Activated T-helper 9 cell treated with anti-CD3 and anti-CD28 coated beads, Interleukin-2, amount 50 U/mL, for 16 hours (primary cell): ENCODE results near the gene ASTN2.
"Not testable (repeated sequence)": the region's sequence is repeated elsewhere in the genome, so short reads cannot be mapped to it uniquely, and the experiment has no call there.

ENCODE experiments used
- DNase-seq: peaks from one replicate; pipeline ENCODE4 v3.0.0-alpha.2; 2020; ENCODE audit warnings: low read depth

Gene ASTN2

DNA sequence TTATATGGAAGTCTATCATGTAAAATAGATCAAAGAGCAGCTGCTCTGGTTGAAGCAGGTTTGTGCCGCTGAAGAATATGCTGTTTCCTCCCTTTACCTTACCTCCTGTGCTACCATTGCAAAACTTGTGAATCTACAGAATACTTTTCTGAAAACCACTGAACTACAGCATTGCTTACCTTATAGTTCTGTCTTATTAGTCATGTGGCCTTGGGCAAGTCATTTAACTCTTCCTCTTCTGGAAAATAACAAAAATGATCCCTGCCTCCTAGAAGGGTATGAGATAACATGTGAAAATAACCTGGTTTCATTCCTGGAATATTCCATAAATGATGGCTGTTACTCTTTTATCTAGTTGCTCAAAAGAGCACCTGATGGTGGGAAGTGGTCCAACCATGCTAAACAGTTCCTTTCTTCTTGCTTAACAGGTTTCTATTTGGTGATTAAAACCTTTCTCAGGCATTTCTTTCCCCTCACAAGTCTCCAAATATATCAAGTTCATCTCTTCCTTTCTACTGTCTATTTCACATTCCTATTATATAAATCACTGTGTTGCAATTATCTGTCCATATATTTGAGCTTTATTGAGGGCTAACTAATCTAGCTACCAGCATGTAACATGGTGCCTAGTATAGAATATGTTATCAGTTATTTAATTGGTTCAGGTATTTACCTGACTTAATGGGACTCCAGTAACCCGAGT lies 712.8 kb downstream of the ASTN2 start:
- no peak for DNase-seq

DNA sequence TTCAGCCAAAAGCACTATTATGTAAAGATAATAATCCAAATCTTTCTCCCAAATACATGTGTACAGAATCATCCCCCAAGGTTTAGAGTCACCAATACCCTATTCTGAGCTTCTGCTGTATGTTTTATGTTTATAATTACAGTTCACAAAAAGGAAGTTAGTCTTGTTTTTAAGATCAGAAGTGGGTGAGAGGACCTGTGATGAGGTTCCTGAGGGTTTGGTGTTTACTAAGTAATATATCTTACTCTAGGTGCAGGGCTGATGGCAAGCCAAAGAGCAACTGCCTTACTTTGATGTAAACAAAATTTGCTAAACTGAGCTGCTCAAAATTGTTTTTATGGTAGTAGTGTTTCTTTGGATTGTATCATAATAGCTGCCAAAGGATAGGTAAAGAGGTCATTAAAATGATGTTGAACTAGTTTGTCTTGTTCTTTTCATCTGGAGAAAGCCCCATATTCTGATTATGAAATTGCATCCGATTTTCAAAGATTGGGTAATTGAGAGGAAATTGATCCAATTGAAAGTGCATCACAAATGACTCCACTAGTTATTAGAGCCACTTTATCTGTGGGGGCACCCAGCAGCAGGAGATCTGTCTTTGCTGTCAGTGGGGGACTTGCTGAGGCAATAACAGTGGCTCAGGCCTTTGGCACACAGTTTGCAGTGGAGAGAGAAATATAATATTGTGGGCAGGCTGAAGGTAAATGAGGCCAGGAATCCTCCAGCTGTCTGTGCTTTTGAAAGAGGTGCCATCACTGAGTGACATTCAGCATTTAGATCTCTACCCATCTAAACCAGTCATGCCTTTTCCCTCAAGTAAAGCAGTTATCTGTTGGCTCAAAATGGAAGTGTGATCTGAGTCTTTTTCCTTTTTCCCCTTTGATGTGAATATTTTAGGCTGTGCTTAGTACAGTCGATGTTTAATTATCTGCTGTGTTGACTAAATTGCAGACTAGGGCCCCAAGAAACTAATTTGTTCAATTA lies 713.7 kb downstream of the ASTN2 start:
- DNase-seq: no peak

DNA sequence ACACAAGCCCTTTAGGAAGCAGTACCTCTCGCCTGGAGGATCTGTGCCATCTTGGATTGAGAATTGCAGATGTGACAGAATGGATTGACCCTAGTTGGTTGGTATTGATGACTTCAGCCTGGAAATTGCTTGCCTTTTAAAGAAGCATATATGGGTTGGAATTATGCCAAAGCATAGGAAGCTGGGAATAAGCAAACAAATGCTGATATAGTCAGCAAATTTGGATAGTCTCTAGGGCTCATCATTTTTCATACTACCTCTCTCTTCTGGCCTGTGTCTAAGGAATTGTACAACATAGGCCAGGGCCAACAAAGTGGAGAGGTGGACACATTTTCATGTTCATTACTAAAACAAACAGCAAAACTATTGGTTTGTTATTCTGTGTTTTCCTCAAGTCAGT lies 714.6 kb downstream of the ASTN2 start:
- no peak for DNase-seq

DNA sequence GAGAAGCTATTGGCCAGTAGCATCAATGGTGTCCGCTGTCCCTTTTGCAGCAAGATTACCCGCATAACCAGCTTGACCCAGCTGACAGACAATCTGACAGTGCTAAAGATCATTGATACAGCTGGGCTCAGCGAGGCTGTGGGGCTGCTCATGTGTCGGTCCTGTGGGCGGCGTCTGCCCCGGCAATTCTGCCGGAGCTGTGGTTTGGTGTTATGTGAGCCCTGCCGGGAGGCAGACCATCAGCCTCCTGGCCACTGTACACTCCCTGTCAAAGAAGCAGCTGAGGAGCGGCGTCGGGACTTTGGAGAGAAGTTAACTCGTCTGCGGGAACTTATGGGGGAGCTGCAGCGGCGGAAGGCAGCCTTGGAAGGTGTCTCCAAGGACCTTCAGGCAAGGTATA lies 717.0 kb downstream of the ASTN2 start:
- DNase-seq: no peak

DNA sequence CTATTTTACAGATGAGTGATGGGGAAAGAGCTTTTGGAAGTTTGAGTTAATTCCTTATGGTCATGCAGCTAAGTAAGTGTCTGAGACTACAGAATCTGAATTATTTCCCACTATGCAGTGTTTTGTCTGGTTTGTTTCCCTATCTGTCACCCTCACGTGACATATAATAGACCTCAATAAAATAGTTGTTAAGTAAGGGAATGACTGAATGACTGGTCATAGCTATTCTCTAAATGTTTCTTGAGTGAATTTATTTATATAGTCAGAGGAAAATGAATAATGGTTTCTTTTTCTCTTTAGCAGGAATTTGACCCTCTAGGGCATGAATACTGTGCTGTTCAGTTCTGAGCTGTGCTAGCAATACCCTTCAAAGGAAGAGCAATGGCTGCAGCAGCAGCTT lies 717.5 kb downstream of the ASTN2 start:
- DNase-seq: no peak

DNA sequence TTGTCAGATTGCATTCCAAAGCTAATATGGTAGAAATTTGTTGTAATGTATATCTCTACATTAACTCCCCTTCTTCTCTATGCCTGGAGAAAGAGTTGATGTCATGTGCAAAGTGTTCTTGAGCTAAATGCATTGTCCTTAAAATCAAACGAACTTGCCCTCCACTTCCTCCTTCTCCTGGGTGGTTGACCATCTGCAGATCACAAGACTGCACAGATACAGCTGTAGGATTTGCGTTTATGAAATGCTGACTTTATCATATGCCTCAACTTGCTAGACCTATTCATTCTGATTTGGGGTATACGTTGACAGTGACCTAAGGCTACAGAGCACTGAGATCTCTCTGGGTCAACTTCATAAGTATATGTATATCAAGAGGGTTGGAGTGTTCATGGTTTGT lies 719.4 kb downstream of the ASTN2 start:
- no peak for DNase-seq

DNA sequence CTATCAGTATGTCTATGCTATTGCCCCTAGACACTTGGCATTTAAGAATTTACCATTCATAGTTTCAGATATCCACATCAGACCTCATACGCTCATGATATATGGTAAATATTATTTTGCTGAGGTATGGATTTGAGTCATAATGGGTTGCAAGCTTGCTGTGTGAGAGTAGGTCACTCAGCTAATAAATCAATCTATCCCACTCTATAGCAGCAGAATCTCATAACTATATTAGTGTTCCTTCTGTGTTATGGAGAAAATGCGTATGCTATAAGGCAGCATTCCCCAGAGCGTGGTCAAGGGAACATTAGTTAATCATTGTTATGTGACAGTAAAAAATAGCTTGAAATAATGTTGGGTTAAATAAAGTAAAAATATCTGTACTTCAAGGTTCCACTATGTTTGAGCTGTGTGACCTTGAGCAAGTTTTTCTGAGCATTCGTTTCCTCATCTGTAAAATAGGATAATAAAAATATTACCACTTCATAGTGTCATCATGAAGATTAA lies 720.0 kb downstream of the ASTN2 start:
- no peak for DNase-seq

DNA sequence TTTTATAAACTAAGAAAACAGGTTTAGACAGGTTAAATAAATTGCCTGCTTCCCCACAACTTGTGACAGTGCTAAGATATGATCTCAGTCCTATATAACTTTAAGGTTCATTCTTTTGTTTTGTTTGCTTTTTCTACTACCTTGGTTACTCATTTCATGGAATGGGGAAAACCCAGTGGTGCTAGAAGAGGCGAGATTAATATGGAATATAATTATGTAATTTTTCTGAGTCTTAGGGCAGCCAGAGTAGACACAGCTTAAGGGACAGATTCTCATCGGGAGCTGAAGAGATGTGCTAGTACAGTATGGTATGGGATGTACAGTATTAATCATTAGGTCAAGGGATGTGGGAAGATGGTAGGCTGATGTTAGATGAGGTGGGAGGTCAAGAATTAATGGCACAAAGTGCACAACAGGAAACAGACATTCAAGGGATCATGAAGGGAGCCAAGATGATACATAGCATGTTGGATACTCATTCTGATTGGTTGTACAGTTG lies 721.6 kb downstream of the ASTN2 start:
- DNase-seq: no peak

DNA sequence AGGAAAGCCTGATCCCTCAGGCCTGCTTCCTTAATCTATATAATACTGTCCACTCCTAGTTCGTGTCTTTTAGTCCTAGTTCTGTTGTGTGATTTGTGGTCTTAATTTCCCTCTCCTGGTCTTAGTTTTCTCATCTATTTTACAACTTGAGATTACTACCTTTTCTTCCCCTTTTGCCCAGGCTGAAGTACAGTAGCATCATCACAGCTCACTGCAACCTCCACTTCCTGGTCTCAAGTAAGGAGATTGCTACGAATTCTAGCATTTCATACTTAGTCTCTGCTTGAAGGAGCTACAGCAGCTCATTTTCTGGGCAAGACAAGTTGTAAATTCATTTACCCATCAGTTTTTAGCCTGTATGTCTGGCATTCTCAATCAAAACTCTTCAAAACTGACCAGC lies 722.2 kb downstream of the ASTN2 start:
- DNase-seq: no peak

DNA sequence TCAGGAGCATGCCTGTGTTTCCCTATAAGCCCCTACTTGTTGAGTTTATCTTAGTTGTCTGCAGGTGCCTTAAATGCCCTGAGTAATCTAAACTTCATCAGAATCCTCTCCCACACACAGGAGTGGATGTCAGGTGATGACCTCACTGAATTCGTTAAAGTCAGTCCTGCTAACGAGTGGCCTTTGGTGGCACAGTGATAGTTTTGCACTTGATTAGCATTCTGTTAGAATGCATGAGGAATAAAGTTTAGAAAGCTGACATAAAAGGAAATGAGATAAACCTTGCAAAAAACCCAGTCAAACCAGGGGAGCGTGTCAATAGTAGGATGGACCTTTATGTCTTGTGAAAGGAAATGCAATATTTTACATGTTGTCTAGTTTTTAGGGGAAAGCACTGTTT lies 723.2 kb downstream of the ASTN2 start:
- DNase-seq: no peak

DNA sequence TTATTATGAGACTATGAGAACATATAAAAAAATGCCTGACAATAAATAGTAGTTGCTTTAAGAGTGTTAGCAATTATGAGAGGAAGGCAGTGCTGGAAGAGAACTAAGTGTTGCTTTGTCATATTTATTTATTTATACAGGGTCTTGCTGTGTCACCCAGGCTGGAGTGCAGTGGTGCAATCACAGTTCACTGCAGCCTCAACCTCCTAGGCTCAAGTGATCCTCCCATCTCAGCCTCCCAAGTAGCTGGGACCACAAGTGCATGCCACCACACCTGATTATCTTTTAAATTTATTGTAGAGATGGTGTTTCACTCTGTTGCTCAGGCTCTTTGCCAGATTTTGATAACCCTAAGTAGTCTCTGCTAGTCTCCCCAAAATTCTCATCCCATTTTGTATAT lies 724.1 kb downstream of the ASTN2 start:
- not testable (repeated sequence) for DNase-seq

DNA sequence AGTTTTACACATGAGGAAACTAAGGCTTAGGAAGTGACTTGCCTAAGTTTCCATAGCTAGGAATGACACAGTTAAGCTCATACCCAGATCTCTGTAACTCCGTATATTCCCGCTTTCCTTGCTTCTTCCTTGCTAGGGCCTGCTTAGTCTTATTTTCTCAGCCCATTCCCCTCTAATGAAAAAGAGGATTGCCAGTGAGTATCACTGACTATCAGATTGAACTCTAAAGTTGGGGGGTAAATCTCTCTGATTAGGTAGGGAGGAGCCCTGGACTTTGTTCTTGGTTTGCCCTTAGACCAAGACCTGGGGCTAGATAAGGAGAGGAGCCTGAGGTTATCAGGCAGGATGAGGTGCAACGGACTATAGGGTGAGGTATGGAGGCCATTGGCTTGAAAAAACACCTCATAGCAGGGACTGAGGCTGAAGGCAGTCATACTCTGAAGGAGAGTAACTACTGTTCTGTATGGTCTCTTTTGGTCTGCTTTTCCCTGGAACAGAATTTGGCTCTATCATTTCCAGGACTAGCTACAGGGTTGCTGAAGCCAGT lies 725.3 kb downstream of the ASTN2 start:
- no peak for DNase-seq

DNA sequence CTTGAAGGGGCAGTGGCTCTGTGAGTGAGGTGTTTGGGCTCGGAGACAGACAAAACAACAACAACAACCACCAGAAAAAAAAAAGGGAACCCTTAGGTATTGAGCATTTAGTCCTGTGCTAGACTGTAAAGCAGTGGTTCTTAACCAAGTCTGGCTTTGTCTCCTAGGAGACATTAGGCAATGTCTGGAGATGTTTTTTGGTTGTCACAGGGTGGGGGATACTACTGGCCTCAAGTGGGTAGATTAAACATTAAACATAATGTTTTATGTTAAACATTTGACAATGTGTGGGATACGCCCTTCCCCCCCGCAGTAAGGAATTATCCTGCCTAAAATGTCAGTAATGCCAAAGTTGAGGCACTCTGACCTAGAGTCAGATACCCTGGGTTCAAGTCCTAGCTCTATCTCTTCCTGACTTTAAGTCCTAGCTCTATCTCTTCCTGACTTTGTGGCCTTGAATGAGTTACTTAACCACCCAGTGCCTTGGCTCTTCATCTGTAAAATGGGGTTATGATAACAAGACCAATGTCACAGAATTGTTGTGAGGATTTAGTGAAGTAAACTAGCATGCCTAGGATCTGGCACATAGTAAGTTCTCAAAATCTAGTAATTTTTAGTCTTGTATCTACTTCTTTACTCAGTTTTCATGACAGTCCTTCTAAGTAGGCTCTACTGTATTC lies 725.9 kb downstream of the ASTN2 start:
- no peak for DNase-seq

DNA sequence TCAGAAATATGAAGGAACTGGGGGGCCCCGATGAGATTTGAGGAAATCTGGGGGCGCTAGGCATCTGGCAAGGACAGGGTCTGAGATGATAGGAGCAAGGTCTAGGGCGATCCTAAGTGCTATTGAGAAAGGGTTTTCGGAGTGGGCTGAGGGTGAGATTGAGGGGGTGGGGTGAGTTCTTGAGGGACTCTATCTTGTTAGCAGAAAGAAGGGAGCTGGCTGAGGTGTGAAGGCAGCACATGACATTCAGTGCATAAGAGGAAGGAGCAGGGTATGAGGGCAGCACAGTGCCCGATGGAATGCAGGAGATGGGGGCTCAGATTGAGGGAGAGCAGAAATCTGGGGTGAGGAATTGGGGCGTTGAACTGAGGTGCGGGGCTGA lies 727.1 kb downstream of the ASTN2 start:
- DNase-seq: no peak

DNA sequence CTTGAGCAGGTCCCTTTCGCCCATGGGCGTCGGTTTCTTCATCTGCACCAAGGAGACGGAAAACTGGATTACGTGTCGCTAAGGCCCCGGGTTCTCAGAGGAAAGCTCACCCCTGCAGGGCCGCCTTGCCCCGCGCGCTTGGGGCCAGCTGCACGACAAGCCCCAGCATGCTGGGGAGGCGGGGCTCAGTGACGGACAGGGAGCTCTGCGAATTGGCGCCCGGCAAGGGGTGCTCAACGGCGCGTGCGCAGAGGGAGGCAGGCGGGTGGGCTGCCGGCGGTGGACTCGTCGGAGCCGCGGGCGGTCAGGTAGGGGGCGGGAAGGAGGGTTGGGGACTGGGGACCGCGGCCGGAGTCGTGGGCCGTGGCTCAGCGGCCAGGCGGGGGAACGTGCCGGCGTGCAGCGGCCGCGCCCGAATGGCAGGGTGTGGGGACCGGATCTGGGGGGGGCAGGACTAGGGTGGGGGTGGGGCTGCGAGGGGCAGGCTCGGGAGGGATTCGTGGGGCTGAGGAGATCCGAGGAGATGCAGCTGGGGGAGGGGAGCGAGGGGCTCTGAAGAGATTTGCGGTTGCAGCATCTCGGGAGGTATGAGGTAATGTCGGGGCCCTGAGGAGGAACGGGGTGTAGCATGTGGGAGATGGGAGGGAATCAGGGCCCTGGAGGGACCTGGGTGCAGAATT lies 727.6 kb downstream of the ASTN2 start, which contains the start of gene TRIM32:
Gene TRIM32, plus strand, starts transcription at position 232 of the 680 bp plus-strand sequence. CDS start 10,438 bp downstream, outside the sequence.
- DNase-seq: peak; percentile 87

DNA sequence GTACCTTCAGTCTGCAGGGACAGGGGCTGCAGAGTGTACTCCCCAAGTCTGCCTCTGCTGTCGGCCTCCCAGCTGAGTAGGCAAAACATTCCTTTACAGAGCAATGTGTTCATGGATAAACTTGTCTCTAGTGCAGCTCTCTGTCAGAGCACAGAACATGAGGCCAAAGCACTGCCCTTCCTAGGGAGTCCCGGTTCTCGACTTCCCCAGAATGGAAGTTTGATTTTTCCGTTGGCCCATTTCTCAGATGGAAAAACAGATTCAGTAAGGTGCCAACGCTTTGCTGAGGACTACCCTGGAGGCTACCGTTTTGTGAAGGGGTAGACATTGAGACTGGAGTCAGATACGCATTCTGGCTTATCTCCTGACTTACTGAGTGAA lies 728.2 kb downstream of the ASTN2 start:
- DNase-seq: no peak

DNA sequence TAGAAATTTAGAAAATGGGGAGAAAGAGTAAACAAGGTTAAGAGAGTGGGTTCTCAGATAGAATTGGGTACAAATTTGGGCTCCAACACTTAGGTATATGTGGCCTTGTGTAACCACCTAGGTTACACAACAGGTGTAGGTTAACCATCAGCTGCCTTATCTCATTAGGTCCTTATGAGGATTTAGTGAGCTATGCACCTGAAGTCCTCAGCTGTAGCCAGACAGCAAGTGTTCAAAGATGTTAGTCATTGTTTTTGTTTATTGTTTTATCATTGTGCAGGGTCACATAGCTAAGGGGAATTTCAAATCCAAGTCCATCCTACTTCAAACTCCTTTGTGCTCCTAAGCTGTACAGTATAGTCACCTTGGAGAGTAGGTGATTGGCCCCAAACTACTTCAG lies 728.7 kb downstream of the ASTN2 start:
- DNase-seq: no peak

DNA sequence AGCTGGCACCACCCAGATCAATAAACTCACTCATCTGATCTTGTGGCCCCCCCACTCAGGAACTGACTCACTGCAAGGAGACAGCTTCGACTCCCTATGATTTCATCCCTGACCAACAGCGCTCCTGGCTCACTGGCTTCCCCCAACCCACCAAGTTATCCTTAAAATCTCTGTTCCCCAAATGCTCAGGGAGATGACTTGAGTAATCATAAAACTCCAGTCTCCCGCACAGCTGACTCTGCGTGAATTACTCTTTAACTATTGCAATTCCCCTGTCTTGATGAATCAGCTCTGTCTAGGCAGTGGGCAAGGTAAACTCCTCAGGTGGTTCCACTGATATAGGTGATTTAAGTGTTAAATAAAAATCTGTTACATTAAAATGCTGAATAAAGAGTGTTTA lies 729.7 kb downstream of the ASTN2 start:
- no peak for DNase-seq

DNA sequence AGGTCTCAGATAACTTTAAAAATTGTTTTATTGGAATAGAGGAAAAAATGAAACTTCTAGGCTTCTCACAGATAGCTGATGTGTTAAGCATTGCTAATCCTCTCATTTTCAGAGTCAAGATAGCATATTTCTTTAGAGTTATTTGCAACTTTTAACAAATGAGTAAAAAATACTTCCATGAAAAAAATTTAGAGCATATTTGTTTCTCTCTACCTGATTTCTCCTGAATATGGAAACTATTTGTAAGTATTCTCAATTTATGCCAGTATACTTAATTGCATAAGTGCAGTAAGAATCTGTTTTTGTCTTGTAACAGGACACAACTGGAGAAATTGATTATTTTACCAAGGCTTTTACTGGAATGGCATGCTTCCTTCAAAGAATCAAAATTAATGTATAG lies 731.3 kb downstream of the ASTN2 start:
- DNase-seq: no peak

DNA sequence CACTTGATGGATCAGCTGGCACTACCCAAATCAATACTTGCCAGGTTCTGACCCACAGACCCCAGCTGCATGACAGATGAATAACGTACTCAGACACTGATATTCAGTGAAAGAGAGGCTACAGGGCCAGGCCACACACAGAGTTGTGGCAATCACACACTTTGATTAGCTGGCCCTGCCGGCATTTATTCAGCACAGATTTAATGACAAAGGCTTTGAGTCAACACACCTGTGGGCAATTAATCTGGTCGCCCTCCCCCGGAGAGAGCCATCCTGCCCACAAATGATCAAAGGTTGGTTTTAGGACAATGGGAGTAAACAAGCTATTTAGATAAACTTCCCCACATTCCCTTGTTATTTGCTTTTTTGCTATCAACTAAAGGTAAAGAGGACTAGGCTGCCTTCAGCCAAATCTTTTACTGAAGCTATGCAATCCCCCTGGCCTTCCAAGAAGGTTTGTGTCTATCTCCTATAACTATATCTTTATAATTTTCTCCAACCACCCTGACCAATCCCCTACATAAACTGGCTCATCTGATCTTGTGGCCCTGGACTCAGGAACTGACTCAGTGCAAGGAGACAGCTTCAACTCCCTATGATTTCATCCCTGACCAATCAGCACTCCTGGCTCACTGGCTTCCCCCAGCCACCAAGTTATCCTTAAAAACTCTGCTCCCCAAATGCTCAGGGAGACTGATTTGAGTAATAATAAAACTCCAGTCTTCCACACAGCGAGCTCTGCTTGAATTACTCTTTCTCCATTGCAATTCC lies 740.5 kb downstream of the ASTN2 start:
- DNase-seq: no peak

DNA sequence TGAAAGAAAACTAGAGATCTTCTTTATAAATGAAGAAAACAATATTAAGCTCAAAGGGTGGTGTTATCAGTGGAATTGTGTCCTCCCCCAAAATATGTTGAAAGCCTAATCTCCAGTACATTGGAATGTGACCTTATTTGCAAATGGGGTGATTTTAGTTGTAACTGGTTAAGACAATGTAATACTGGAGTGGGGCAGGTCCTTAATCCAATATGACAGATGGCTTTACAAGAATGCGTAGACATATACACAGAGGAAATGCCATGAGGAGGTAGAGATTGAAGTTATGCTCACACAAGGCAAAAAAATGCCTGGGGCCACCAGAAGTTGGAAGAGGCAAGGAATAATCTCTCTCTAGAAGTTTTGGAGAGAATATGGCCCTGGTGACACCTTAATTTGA lies 741.5 kb downstream of the ASTN2 start:
- DNase-seq: no peak
